RWPE2 (cell line): Measurements from ENCODE around the gene HK3.

Experiments used
- ATAC-seq: fragments of 200-7000 bp; cut with Tn5 transposase; 3 replicates; pipeline ENCODE4 v1.9.1; 2021; ENCODE audit warnings: low read depth
- DNase-seq: peaks from one replicate; pipeline ENCODE4 v3.0.0-alpha.2; 2020; ENCODE audit warnings: low spot score
- H3K27ac ChIP-seq: fragments of 450-650 bp; 2 replicates; pipeline ENCODE4 v1.5.1; 2017; ENCODE audit warnings: mild to moderate bottlenecking; ENCODE audit not compliant: poor library complexity, severe bottlenecking
- H3K27me3 ChIP-seq: fragments of 250-450 bp; sonication (Bioruptor Pico); 2 replicates; pipeline ENCODE4 v1.5.1; 2021; ENCODE audit warnings: mild to moderate bottlenecking, moderate library complexity; ENCODE audit not compliant: insufficient read depth, poor library complexity, severe bottlenecking
- H3K36me3 ChIP-seq: fragments of 250-450 bp; sonication (Bioruptor Pico); 2 replicates; pipeline ENCODE4 v1.5.1; 2020; ENCODE audit warnings: low read depth, mild to moderate bottlenecking, moderate library complexity
- H3K4me1 ChIP-seq: fragments of 250-450 bp; sonication (Bioruptor Pico); 2 replicates; pipeline ENCODE4 v1.5.1; 2021; ENCODE audit warnings: mild to moderate bottlenecking, moderate library complexity; ENCODE audit not compliant: insufficient read depth, poor library complexity, severe bottlenecking
- H3K4me3 ChIP-seq: fragments of 250-450 bp; sonication (Bioruptor Pico); 2 replicates; pipeline ENCODE4 v1.5.1; 2021; ENCODE audit warnings: mild to moderate bottlenecking, moderate library complexity; ENCODE audit not compliant: severe bottlenecking
- H3K9me3 ChIP-seq: fragments of 250-450 bp; sonication (Bioruptor Pico); 2 replicates; pipeline ENCODE4 v1.5.1; 2021; ENCODE audit warnings: mild to moderate bottlenecking, moderate library complexity; ENCODE audit not compliant: severe bottlenecking
- TF ChIP-seq, protein P1 (sequence below): fragments of 450-650 bp; IDR thresholded peaks from one replicate; pipeline ENCODE4 v1.5.1; 2017; ENCODE audit warnings: mild to moderate bottlenecking, moderate library complexity; ENCODE audit not compliant: poor library complexity, severe bottlenecking

The HK3 gene

DNA sequence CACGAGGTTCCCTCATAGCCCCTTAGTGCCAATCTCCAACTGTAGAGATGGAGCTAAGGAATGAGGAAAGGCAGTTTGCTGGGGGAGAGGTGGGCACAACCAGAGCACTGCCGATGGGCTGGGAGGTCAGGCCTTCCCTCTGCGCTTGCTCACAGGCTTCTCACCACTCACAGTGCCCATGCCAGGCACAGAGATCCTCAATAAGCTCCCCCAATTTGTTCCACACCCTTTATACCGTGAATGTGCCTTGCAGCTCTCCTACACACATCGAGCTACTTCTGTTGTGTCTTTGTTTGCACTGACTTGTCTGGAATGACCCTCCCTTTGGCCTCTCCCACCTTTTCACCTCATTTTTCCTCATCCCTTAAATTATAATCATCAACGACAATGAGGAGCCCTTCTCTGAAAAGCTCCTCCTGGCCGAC lies 1.6 kb upstream of the HK3 start:
- no peaks in the 10 kb centered on the region for H3K27me3 ChIP-seq
- DNase-seq (no peak), ATAC-seq (no peak)
- peaks cover 29% of the 10 kb centered on the region for H3K36me3 ChIP-seq
- H3K27ac ChIP-seq, result no peak overlapping the region
- H3K4me1 ChIP-seq, result no peaks in the 10 kb centered on the region
- no peaks in the 10 kb centered on the region for H3K9me3 ChIP-seq
- TF ChIP-seq, protein P1, sequence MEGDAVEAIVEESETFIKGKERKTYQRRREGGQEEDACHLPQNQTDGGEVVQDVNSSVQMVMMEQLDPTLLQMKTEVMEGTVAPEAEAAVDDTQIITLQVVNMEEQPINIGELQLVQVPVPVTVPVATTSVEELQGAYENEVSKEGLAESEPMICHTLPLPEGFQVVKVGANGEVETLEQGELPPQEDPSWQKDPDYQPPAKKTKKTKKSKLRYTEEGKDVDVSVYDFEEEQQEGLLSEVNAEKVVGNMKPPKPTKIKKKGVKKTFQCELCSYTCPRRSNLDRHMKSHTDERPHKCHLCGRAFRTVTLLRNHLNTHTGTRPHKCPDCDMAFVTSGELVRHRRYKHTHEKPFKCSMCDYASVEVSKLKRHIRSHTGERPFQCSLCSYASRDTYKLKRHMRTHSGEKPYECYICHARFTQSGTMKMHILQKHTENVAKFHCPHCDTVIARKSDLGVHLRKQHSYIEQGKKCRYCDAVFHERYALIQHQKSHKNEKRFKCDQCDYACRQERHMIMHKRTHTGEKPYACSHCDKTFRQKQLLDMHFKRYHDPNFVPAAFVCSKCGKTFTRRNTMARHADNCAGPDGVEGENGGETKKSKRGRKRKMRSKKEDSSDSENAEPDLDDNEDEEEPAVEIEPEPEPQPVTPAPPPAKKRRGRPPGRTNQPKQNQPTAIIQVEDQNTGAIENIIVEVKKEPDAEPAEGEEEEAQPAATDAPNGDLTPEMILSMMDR, result no peak
- no peak overlapping the region for H3K4me3 ChIP-seq

DNA sequence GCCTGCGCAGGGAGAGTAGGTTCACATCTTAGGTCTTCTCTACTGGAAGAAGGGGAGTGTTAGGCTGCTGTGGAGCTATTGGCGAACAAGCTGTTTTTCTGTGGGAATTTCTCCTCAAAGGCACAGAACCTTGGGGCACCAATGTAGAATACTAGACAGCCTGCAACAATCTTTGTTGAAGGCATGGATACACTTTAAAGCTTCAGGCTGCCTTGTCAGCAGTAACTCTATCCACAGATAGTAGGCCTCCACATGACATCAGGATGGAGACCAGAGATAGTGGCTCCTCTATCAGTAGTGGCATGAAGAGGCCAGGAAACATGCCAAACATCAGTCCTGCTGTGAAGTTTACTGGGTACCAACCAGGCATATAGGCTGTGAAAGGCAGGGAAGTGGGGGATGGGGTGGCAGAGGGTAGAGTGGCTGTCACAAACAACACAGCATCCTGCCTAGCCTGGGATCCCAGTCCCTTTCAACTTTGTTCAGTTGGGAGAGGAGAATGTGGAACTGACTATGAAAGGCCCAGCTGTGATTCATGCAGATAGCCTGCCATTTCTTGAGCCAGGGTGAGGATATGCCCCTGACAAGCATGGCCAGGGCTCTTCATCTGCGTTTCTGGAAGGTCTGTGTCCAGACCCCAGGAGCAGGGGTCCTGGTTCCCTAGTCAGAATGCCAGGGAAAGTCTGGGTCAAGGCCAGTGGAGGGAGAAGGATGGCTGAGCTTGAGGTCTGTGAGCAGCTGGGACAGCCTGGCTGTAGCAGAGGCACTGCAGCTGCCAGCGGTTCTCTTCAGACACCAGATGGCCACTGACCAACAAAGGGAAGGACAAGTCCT lies 1.0 kb upstream of the HK3 start:
- H3K4me3 ChIP-seq, result no peak overlapping the region
- no peaks in the 10 kb centered on the region for H3K27me3 ChIP-seq
- no peak overlapping the region for H3K27ac ChIP-seq
- H3K4me1 ChIP-seq, result no peaks in the 10 kb centered on the region
- peaks cover 22% of the 10 kb centered on the region for H3K36me3 ChIP-seq
- TF ChIP-seq, protein P1, result no peak
- H3K9me3 ChIP-seq, result no peaks in the 10 kb centered on the region
- ATAC-seq, result peak; percentile 7; the same call in 1 of the 3 replicates
- DNase-seq, result no peak

DNA sequence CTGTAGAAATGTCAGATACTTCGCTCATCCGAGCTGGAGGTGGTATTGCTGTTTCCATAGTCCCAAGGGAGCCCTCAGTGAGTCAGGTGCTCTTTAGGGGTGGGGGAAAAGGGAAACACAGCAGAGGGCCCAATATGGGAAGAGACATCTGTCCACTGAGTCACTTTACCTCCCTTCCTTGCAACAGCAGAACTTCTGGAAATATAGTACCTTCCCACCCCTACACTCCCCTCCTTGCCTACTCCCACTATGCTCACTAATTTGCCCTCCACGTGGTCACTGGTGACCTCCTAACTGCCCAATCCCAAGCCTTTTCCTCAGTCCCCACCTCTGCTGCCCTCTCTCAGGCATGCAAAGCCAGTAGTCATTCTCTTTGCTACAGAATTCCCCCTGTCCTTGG lies 1.9 kb downstream of the HK3 start:
- H3K27ac ChIP-seq, result no peak overlapping the region
- DNase-seq (no peak), ATAC-seq (no peak; the same call in 2 of the 3 replicates)
- no peak overlapping the region for H3K4me3 ChIP-seq
- H3K27me3 ChIP-seq, result no peaks in the 10 kb centered on the region
- H3K36me3 ChIP-seq, result no peaks in the 10 kb centered on the region
- TF ChIP-seq, protein P1, result no peak
- no peaks in the 10 kb centered on the region for H3K4me1 ChIP-seq
- H3K9me3 ChIP-seq, result no peaks in the 10 kb centered on the region

DNA sequence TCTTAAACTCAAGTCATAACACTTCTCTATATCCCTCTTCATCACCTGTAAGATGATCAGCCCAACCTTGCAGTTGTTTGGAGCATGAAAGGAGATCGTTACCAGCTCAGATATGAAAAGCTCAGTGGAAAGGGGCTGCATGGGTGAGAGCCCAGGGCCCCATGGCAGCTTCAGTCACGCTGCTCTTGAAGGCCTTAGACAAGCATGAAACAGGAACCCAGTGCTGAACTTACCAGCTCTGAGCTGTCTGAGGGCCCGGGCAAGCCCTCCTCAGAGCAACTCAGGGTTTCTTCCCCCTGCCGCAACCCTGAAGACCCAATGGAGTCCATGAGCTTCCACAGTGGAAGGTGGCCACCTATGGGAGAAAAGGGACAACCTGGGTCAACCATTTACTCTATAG lies 3.3 kb downstream of the HK3 start:
- TF ChIP-seq, protein P1, result no peak
- Histone ChIP-seq H3K4me3 (no peak overlapping the region), H3K27ac (no peak overlapping the region), H3K36me3 (no peaks in the 10 kb centered on the region), H3K27me3 (no peaks in the 10 kb centered on the region), H3K4me1 (no peaks in the 10 kb centered on the region), H3K9me3 (no peaks in the 10 kb centered on the region)
- DNase-seq (no peak), ATAC-seq (no peak)

DNA sequence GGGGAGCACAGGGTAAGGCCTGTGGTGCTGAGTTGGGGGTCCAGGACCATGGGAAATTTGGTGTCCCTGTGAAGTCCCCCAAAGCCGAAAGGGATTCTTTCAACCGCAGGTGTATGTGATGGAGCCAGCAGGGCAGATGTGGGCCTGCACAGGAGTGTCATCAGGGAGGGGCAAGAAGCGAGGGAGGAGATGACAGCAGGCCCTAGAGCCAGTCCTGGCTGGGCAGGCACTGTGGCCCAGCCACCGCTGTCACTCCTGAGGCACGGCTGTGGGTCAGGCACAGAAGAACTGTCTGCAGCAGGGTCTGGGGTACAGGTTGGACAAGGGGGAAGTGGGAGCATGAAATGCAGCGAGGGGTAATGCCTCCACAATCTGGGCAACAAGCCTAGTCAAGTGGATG lies 4.8 kb downstream of the HK3 start:
- TF ChIP-seq, protein P1, result no peak
- no peaks in the 10 kb centered on the region for H3K27me3 ChIP-seq
- no peak overlapping the region for H3K27ac ChIP-seq
- H3K4me1 ChIP-seq, result no peaks in the 10 kb centered on the region
- no peaks in the 10 kb centered on the region for H3K36me3 ChIP-seq
- no peaks in the 10 kb centered on the region for H3K9me3 ChIP-seq
- DNase-seq (no peak), ATAC-seq (no peak)
- H3K4me3 ChIP-seq, result no peak overlapping the region
